Stimulated activated CD4-positive, alpha-beta T cell treated with anti-CD3 and anti-CD28 coated beads, Interleukin-15, amount 100 ng/mL, for 48 hours (primary cell): ENCODE measurements around the gene FBXL19.
A peak's percentile ranks its signal among the peaks of the same experiment; 100 is the strongest.

Source experiments
- DNase-seq, 2 donors: peaks; one replicate each; pipeline ENCODE4 v3.0.0-alpha.2; 2020; ENCODE audit warnings: low read depth in 2 of 2

Gene FBXL19

DNA sequence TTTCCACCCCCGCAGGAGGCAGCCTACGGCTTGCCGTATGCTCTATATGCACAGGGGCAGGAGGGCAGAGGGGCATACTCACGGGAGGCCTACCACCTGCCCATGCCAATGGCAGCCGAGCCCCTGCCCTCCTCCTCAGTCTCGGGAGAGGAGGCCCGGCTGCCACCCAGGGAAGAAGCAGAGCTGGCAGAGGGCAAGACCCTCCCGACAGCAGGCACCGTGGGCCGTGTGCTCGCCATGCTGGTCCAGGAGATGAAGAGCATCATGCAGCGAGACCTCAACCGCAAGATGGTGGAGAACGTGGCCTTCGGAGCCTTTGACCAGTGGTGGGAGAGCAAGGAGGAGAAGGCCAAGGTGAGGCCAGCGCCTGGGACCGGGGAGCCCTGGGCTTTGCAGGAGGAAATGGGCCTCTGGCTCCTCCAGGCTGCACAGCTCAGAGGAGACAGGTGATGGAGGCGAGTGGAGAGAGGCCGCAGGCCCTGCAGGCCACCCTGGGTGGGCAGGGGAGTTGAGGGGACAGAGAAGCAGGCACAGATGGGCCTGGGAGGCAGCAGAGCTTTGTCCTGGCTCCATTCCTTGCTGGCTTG lies 42.8 kb downstream of the FBXL19 start:
- no peak for DNase-seq

DNA sequence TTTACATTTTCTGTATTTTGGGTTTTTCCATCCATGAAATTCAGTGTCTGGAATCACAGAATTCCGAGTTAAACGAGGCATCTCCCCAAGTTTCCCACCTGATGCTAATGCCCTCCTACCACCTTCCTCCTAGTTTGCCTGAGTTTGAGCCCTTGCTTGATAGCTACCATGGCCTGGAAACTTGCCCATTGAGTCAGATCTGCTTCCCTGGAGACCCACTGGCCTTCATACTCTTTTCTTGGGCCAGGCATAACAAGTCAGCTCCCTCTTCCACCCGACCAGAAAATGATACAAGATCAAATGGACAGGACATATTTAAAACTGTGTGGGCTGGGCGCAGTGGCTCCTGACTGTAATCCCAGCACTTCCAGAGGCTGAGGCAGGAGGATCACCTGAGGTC lies 44.4 kb downstream of the FBXL19 start:
- DNase-seq = no peak

DNA sequence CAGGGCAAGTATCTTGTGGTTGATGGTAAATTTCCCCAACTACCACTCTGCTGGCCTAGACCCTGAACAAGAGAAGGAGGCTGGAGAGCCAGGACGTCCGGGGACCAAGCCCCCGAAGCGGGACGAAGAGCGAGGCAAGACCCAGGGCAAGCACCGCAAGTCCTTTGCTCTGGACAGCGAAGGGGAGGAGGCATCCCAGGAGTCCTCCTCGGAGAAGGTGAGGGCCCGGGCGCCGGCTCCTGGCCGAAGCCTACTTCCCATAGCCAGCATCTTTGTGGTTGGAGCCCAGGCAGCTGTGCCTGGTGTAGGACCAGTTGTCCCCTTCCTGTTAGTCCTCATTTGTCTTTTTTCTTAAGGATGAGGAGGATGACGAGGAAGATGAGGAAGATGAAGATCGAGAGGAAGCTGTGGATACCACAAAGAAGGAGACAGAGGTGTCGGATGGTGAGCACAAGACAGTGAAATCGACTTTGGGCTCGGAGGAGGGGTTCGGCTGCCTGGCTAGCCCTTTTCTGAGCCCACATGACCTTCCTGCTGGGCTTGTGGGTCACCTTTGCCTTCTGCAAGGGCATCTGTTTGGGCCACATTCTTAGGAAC lies 46.0 kb downstream of the FBXL19 start:
- no peak for DNase-seq

- DNase-seq = no peak
Measured at GRCh38 chr16:30971298-30971697, 47.9 kb downstream of the FBXL19 start.

GRCh38 chr16:30972872-30973271 lies 49.5 kb downstream of the FBXL19 start:
- no peak for DNase-seq

DNA sequence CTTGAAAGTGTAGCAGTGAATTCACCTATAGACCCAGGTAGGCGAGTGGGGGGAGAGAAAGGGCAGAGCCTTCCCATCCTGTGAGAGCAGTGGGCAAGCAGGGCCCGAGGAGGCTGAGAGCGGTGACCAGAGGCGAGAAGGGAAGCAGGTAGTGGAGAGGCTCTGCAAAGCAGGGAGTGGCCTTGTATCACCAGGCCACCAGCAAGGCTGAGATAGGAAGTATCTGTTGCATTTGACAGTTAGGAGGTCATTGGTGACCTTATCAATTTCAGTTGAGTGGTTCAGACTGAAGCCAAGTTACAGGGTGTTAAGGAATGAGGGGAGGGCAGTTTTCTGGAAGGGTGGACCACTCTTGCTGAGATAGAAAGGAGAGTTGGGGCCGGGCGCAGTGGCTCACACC lies 51.0 kb downstream of the FBXL19 start:
- DNase-seq = no peak

GRCh38 chr16:30976486-30976885 lies 53.1 kb downstream of the FBXL19 start:
- no peak for DNase-seq

DNA sequence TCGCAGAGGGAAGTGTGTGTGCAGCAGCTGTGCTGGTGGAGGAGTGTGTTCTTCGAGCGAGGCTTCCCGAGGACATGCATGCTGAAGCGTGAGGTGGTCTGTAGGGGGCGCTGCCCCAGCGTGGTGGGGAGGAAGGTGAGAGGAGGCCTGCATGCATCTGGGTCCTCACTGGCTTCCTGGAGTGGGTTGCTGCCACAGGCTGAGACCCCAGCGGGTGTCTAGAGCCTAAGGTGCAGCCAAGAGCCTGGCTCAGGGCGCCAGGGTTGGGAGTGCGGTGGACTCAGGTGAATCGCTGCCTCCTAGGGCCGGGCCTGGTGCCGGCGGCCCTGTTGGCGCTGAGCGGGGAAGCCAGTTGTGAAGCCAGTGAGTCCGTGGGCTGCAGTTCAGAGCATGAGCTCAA lies 54.1 kb downstream of the FBXL19 start:
- DNase-seq = no peak

DNA sequence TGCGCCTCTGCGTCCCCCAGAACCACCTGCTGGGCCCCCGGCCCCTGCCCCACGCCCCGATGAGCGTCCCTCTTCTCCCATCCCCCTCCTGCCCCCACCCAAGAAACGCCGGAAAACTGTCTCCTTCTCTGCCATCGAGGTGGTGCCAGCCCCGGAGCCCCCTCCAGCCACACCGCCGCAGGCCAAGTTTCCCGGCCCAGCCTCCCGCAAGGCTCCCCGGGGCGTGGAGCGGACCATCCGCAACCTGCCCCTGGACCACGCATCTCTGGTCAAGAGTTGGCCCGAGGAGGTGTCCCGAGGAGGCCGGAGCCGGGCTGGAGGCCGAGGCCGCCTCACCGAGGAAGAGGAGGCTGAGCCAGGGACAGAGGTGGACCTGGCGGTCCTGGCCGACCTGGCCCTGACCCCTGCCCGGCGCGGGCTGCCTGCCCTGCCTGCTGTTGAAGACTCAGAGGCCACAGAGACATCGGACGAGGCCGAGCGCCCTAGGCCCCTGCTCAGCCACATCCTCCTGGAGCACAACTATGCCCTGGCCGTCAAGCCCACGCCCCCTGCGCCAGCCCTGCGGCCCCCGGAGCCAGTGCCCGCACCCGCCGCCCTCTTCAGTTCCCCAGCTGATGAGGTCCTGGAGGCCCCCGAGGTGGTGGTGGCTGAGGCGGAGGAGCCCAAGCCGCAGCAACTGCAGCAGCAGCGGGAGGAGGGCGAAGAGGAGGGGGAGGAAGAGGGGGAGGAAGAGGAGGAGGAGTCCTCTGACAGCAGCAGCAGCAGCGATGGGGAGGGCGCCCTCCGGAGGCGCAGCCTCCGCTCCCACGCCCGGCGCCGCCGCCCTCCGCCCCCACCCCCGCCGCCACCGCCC lies 56.0 kb downstream of the FBXL19 start:
- no peak for DNase-seq

DNA sequence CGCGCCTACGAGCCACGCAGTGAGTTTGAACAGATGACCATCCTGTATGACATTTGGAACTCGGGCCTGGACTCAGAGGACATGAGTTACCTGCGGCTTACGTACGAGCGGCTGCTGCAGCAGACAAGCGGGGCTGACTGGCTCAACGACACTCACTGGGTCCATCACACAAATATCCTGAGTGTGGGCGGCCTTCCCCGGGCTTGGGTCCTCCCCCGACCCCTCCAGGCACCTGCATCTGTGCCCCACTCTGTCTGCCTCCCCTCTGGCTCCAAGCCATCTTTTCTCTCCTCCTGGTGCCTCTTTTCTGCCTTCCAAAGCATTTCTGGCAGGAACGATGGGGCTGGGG lies 56.6 kb downstream of the FBXL19 start:
- DNase-seq = no peak

- no peak for DNase-seq
Measured at GRCh38 chr16:30980434-30980833, 57.1 kb downstream of the FBXL19 start.

DNA sequence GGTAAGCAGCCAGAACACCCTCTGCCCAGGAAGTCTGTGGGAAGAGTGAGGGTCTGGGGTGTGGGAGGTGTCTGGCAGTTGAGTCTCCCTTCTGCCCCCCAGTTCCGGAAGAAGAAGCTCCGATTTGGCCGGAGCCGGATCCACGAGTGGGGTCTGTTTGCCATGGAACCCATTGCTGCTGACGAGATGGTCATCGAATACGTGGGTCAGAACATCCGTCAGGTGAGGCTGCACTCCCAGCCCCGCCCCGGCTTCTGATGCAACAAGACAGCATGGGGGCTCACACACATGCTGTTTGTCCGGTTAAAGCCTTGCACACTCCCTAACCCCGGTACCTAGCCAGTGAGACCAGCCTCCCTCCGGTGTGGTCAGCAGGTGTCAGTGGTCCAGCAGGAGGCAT lies 57.6 kb downstream of the FBXL19 start:
- no peak for DNase-seq

DNA sequence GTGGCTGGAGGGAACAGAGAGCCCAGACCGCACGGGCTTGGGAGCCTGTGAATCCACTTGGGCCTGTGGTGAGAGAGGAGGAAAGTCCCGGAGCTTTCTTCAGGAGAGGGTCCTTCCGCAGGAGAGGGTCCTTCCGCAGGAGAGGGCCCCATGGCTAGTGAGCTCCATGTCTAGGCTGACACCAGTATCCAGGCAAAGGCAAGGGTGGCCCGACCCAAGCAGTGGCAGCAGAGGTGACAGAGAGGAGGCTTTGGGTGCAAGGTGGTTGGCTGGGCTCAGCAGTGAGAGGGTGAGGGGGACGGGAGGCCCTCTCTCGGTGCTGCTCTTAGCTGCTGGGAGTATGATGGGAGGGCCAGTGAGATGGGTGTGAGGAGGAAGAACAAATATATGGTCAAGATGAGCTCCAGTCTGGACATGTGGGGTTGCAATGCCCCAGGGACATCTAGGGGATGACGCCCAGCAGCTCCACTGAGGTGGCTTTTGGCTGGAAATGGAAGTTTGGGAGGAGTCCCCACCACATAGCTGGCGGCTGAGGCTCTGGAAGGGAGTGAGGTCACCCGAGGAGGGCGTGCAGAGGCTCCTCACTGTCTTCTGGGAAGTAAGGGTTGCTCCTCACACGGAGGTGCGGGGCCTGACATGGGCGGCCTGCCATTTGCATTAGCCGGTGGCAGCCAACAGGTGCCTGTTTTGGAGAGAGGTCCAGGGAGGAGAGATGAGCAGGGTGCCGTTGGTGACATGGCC lies 59.3 kb downstream of the FBXL19 start:
- DNase-seq = no peak

- DNase-seq = no peak
Measured at GRCh38 chr16:30983289-30983889, 60.0 kb downstream of the FBXL19 start.

GRCh38 chr16:30983898-30984610 lies 60.7 kb downstream of the FBXL19 start:
- no peak for DNase-seq

- peak; percentile 55 to 77 for DNase-seq
Measured at GRCh38 chr16:30984669-30985400, 61.5 kb downstream of the FBXL19 start, which contains the start of gene HSD3B7. Gene HSD3B7 (plus strand): TSS chr16:30985207. CDS start chr16:30985659, 452 bp downstream.

DNA sequence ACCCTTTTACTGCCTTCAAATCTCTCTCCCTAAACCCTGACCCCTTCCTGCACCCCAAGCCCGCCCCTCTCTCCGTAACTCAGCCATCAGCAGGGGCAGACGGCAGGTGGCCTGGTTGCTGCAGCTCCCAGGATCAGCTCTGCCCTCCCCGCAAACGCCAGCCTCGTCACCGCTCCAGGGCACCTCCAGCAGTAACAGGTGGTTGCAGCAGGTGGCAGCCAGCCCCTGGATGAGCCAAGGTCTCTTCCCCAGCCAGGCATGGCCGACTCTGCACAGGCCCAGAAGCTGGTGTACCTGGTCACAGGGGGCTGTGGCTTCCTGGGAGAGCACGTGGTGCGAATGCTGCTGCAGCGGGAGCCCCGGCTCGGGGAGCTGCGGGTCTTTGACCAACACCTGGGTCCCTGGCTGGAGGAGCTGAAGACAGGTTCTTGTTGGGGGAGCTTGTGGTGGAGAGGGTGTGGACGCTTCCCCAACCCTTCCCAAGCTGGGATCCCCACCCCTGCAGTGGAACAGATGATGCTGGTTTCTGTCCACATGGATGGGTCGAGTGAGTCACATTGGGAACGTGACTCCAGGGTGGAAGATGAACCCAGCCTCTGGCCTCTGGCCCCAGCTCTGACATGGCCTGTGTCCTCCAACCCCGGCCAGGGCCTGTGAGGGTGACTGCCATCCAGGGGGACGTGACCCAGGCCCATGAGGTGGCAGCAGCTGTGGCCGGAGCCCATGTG lies 62.2 kb downstream of the FBXL19 start:
- DNase-seq = no peak

- DNase-seq = no peak
Measured at GRCh38 chr16:30986129-30986991, 63.0 kb downstream of the FBXL19 start.
